IMR-90 (cell line): Measurements from ENCODE around the gene RFPL1. TPM values are rescaled to one million over a fixed set of nuclear protein-coding genes. Genes with fewer than 3 reads are reported as not detected.

Experiments used
- ATAC-seq: fragments of 200-7000 bp; cut with Tn5 transposase; 2 replicates; pipeline ENCODE4 v1.9.1; 2020; ENCODE audit warnings: low read depth, mild to moderate bottlenecking, moderate library complexity
- BruUV-seq: library from RNA; stranded (reverse); fragments of 400-500 nt; replicated peaks from 2 replicates; lab custom pipeline; 2021; lab: Mats Ljungman, UMichigan
- CTCF ChIA-PET: fragments of 300-600 bp; formaldehyde crosslinking; extraction: SDS; loops from one replicate; lab custom pipeline; 2021; ENCODE audit warnings: antibody characterized with exemption; lab: Yijun Ruan, JAX
- POLR2A ChIA-PET: fragments of 300-600 bp; sonication (Branson Sonifier 250); formaldehyde crosslinking; loops from one replicate; lab custom pipeline; 2022; ENCODE audit warnings: antibody characterized with exemption; ENCODE audit not compliant: unreplicated experiment; lab: Charles Lee
- DNase-seq: peaks from one replicate; pipeline ENCODE4 v3.0.0; 2013
- H2AFZ ChIP-seq: replicated peaks from 2 replicates; pipeline ENCODE3; 2013; ENCODE audit warnings: low read length, mild to moderate bottlenecking; ENCODE audit not compliant: poor library complexity
- H2AK5ac ChIP-seq: 2 replicates; pipeline ENCODE4 v1.6.1; 2013; ENCODE audit warnings: low read depth, low read length, inconsistent platforms
- H2AK9ac ChIP-seq: replicated peaks from 2 replicates; pipeline ENCODE3; 2013; ENCODE audit warnings: mild to moderate bottlenecking, low read depth, low read length, moderate library complexity; ENCODE audit not compliant: poor library complexity
- H2BK120ac ChIP-seq: 2 replicates; pipeline ENCODE4 v1.6.1; 2013; ENCODE audit warnings: low read depth, low read length, inconsistent platforms
- H2BK15ac ChIP-seq: 3 replicates; pipeline ENCODE4 v1.6.1; 2013; ENCODE audit warnings: low read depth, low read length, inconsistent platforms
- H2BK20ac ChIP-seq: 2 replicates; pipeline ENCODE4 v1.6.1; 2013; ENCODE audit warnings: low read depth, mild to moderate bottlenecking, inconsistent platforms, low read length, moderate library complexity
- H2BK5ac ChIP-seq: 2 replicates; pipeline ENCODE4 v1.6.1; 2013; ENCODE audit warnings: mild to moderate bottlenecking, low read depth, low read length, inconsistent platforms; ENCODE audit not compliant: poor library complexity, severe bottlenecking
- H3K14ac ChIP-seq: replicated peaks from 2 replicates; pipeline ENCODE4 v1.6.1; 2013; ENCODE audit warnings: low read depth, low read length, inconsistent platforms
- H3K18ac ChIP-seq: 2 replicates; pipeline ENCODE4 v1.6.1; 2013; ENCODE audit warnings: low read depth, low read length, control low read depth
- H3K23ac ChIP-seq: 2 replicates; pipeline ENCODE4 v1.6.1; 2013; ENCODE audit warnings: low read depth, low read length, inconsistent platforms
- H3K27ac ChIP-seq: 2 replicates; pipeline ENCODE4 v1.5.1; 2013; ENCODE audit warnings: mild to moderate bottlenecking, control low read depth, low read length; ENCODE audit not compliant: insufficient read depth
- H3K27me3 ChIP-seq: 2 replicates; pipeline ENCODE4 v1.6.1; 2013; ENCODE audit warnings: low read length; ENCODE audit not compliant: control insufficient read depth, insufficient read depth
- H3K36me3 ChIP-seq: 2 replicates; pipeline ENCODE4 v1.6.1; 2013; ENCODE audit warnings: low read length, mixed read lengths; ENCODE audit not compliant: control insufficient read depth, insufficient read depth
- H3K4ac ChIP-seq: 2 replicates; pipeline ENCODE4 v1.6.1; 2013; ENCODE audit warnings: low read depth, low read length, inconsistent platforms
- H3K4me1 ChIP-seq: 2 replicates; pipeline ENCODE4 v1.6.1; 2013; ENCODE audit warnings: low read length, mixed read lengths; ENCODE audit not compliant: control insufficient read depth, insufficient read depth
- H3K4me2 ChIP-seq: 2 replicates; pipeline ENCODE4 v1.6.1; 2013; ENCODE audit warnings: low read depth, mild to moderate bottlenecking, control low read depth, low read length, moderate library complexity
- H3K4me3 ChIP-seq: 2 replicates; pipeline ENCODE4 v1.5.1; 2013; ENCODE audit warnings: low read depth, mild to moderate bottlenecking, control low read depth, low read length, moderate library complexity; ENCODE audit not compliant: insufficient read depth
- H3K56ac ChIP-seq: 2 replicates; pipeline ENCODE4 v1.6.1; 2013; ENCODE audit warnings: low read length, inconsistent platforms; ENCODE audit not compliant: insufficient read depth; ENCODE audit errors: extremely low read depth
- H3K79me1 ChIP-seq, 2 experiments: 2 replicates each; pipeline ENCODE4 v1.6.1; 2013; ENCODE audit warnings: low read length in 2 of 2, inconsistent platforms in 1 of 2, low read depth in 1 of 2
- H3K9ac ChIP-seq: 2 replicates; pipeline ENCODE4 v1.6.1; 2013; ENCODE audit warnings: low read depth, low read length, control low read depth
- H3K9me1 ChIP-seq: 2 replicates; pipeline ENCODE4 v1.6.1; 2013; ENCODE audit warnings: low read length, inconsistent platforms; ENCODE audit not compliant: insufficient read depth
- H3K9me3 ChIP-seq: 2 replicates; pipeline ENCODE4 v1.6.1; 2013; ENCODE audit warnings: low read length; ENCODE audit not compliant: control insufficient read depth, insufficient read depth
- H4K20me1 ChIP-seq: 2 replicates; pipeline ENCODE4 v1.6.1; 2013; ENCODE audit warnings: low read length, inconsistent platforms; ENCODE audit not compliant: insufficient read depth
- H4K5ac ChIP-seq: 2 replicates; pipeline ENCODE4 v1.6.1; 2013; ENCODE audit warnings: mild to moderate bottlenecking, low read depth, low read length, control low read depth
- H4K8ac ChIP-seq, 2 experiments: 2 replicates each; pipeline ENCODE4 v1.6.1; 2013; ENCODE audit warnings: low read depth in 2 of 2, low read length in 2 of 2, control low read depth in 1 of 2, inconsistent platforms in 1 of 2
- H4K91ac ChIP-seq: 2 replicates; pipeline ENCODE4 v1.6.1; 2013; ENCODE audit warnings: low read depth, low read length, inconsistent platforms; ENCODE audit not compliant: insufficient read depth
- BHLHE40 ChIP-seq: fragments of 150-350 bp; IDR thresholded peaks from 2 replicates; pipeline ENCODE4 v1.6.1; 2016; ENCODE audit warnings: mild to moderate bottlenecking, low read depth, low read length
- CEBPB ChIP-seq: IDR thresholded peaks from 2 replicates; pipeline ENCODE4 v1.6.1; 2012; ENCODE audit warnings: low read depth, low read length, improper control_type of control experiment
- CHD1 ChIP-seq: IDR thresholded peaks from 2 replicates; pipeline ENCODE4 v1.6.1; 2012; ENCODE audit warnings: low read depth, low read length, improper control_type of control experiment
- CTCF ChIP-seq: conservative IDR thresholded peaks from 2 replicates; pipeline ENCODE4 v1.5.1; 2012; ENCODE audit warnings: mild to moderate bottlenecking, low read depth, low read length, improper control_type of control experiment
- ELK1 ChIP-seq: fragments of 150-350 bp; IDR thresholded peaks from 2 replicates; pipeline ENCODE4 v1.6.1; 2016; ENCODE audit warnings: low read depth, mild to moderate bottlenecking, low read length, moderate library complexity, borderline replicate concordance
- FOS ChIP-seq: fragments of 150-350 bp; IDR thresholded peaks from 2 replicates; pipeline ENCODE4 v1.6.1; 2016; ENCODE audit warnings: low read depth, low read length
- MAFK ChIP-seq: IDR thresholded peaks from 2 replicates; pipeline ENCODE4 v1.6.1; 2012; ENCODE audit warnings: low read depth, low read length, improper control_type of control experiment
- MAZ ChIP-seq: IDR thresholded peaks from 2 replicates; pipeline ENCODE4 v1.6.1; 2012; ENCODE audit warnings: low read depth, mild to moderate bottlenecking, low read length, improper control_type of control experiment, moderate library complexity, borderline replicate concordance
- MXI1 ChIP-seq: IDR thresholded peaks from 2 replicates; pipeline ENCODE4 v1.6.1; 2012; ENCODE audit warnings: low read depth, mild to moderate bottlenecking, low read length, moderate library complexity, borderline replicate concordance
- NFE2L2 ChIP-seq: fragments of 150-350 bp; IDR thresholded peaks from 2 replicates; pipeline ENCODE4 v1.6.1; 2016; ENCODE audit warnings: low read depth, mild to moderate bottlenecking, low read length
- POLR2A ChIP-seq: IDR thresholded peaks from 2 replicates; pipeline ENCODE4 v1.6.1; 2012; ENCODE audit warnings: mild to moderate bottlenecking, low read depth, low read length
- RAD21 ChIP-seq: IDR thresholded peaks from 2 replicates; pipeline ENCODE4 v1.6.1; 2012; ENCODE audit warnings: low read length, improper control_type of control experiment
- RCOR1 ChIP-seq: IDR thresholded peaks from 2 replicates; pipeline ENCODE4 v1.6.1; 2012; ENCODE audit warnings: mild to moderate bottlenecking, low read length, improper control_type of control experiment; ENCODE audit not compliant: insufficient replicate concordance
- RFX5 ChIP-seq: IDR thresholded peaks from 2 replicates; pipeline ENCODE4 v1.8.0; 2012; ENCODE audit warnings: low read depth, mild to moderate bottlenecking, low read length, moderate library complexity
- SMC3 ChIP-seq: fragments of 150-350 bp; IDR thresholded peaks from 2 replicates; pipeline ENCODE4 v1.6.1; 2016; ENCODE audit warnings: low read depth, mild to moderate bottlenecking, antibody characterized with exemption, low read length, moderate library complexity
- WGBS, 2 experiments: methylation state at CpG; one replicate each; pipeline versions ENCODE4 v1.1.5 to v1.1.7; 2013; ENCODE audit warnings: missing lambda C conversion rate in 2 of 2; ENCODE audit not compliant: insufficient read length in 1 of 2; ENCODE audit errors: extremely low coverage in 2 of 2; 5-methylcytosine and 5-hydroxymethylcytosine counted together
- dilution Hi-C: fragments of 300-500 bp; cut with HindIII; formaldehyde crosslinking; loops from one replicate; pipeline ENCODE4 v1.14.3; 2018; ENCODE audit warnings: low sequenced_read_pairs; ENCODE audit not compliant: unreplicated experiment
- in situ Hi-C: fragments of 300-500 bp; cut with MboI; formaldehyde crosslinking; loops from 3 replicates; pipeline ENCODE4 v1.14.3; 2019; ENCODE audit warnings: low sequenced_read_pairs, inconsistent platforms, mixed read lengths
- intact Hi-C: fragments of 100-400 bp; cut with micrococcal nuclease; formaldehyde crosslinking; loops from 2 replicates; pipeline ENCODE4 v1.10.0; 2022
- polyA plus RNA-seq, 3 experiments: library from polyadenylated mRNA; depleted of rRNA; stranded (reverse); fragments of >200 nt; gene quantifications; 2 replicates each; pipeline ENCODE4 v1.2.3, GENCODE V29; 2012; ENCODE audit warnings: low replicate concordance in 1 of 3
- total RNA-seq: library from RNA; depleted of rRNA; stranded (reverse); fragments of >200 nt; gene quantifications from 2 replicates; pipeline ENCODE4 v1.2.3, GENCODE V29; 2012
- TF ChIP-seq, protein P1 (sequence below): fragments of 150-350 bp; IDR thresholded peaks from 2 replicates; pipeline ENCODE4 v1.6.1; 2017; ENCODE audit warnings: mild to moderate bottlenecking, antibody characterized with exemption, low read length, low read depth

RFPL1 gene
- total and polyA plus RNA-seq, 2 of the 4 experiments (the other 2 are of a cell fraction): not detected

- no peak overlapping the region for H3K56ac ChIP-seq
- no peaks in the 10 kb centered on the region for H3K36me3 ChIP-seq
- no peaks in the 10 kb centered on the region for H3K79me1 ChIP-seq
- H3K14ac ChIP-seq: no peak overlapping the region
- H2AK5ac ChIP-seq: no peak overlapping the region
- ChIA-PET POLR2A (no interaction called here), CTCF (no interaction called here)
- H3K9me3 ChIP-seq: no peaks in the 10 kb centered on the region
- H2AK9ac ChIP-seq: no peak overlapping the region
- no peaks in the 10 kb centered on the region for H4K20me1 ChIP-seq
- H2BK120ac ChIP-seq: no peak overlapping the region
- H3K18ac ChIP-seq: no peak overlapping the region
- H3K27ac ChIP-seq: no peak overlapping the region
- H3K9me1 ChIP-seq: no peaks in the 10 kb centered on the region
- H3K9ac ChIP-seq: no peak overlapping the region
- H3K4me3 ChIP-seq: no peak overlapping the region
- no peak overlapping the region for H4K5ac ChIP-seq
- no peak overlapping the region for H2BK5ac ChIP-seq
- ATAC-seq: no peak
- H3K4ac ChIP-seq: no peak overlapping the region
- H3K27me3 ChIP-seq: peaks cover 23% of the 10 kb centered on the region
- DNase-seq: no peak
- H4K91ac ChIP-seq: no peak overlapping the region
- no peak overlapping the region for H2BK15ac ChIP-seq
- in situ Hi-C loops (no loop called here), dilution Hi-C loops (no loop called here), intact Hi-C loops (no loop called here)
- no peaks in the 10 kb centered on the region for H3K4me1 ChIP-seq
- H2AFZ ChIP-seq: no peak overlapping the region
- TF ChIP-seq CTCF: no peak
- no peak for TF ChIP-seq SMC3
- no peak for TF ChIP-seq MAZ
- TF ChIP-seq CEBPB: no peak
- TF ChIP-seq CHD1: no peak
- TF ChIP-seq FOS: no peak
- TF ChIP-seq BHLHE40: no peak
- no peak for TF ChIP-seq RAD21
- no peak for TF ChIP-seq RCOR1
- TF ChIP-seq MAFK: no peak
- TF ChIP-seq, protein P1, sequence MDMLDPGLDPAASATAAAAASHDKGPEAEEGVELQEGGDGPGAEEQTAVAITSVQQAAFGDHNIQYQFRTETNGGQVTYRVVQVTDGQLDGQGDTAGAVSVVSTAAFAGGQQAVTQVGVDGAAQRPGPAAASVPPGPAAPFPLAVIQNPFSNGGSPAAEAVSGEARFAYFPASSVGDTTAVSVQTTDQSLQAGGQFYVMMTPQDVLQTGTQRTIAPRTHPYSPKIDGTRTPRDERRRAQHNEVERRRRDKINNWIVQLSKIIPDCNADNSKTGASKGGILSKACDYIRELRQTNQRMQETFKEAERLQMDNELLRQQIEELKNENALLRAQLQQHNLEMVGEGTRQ: no peak
- no peak for TF ChIP-seq MXI1
- no peak for TF ChIP-seq POLR2A
- TF ChIP-seq RFX5: no peak
- TF ChIP-seq ELK1: no peak
- TF ChIP-seq NFE2L2: no peak
- 67% methylated on average over 1 of the region's 2 CpGs; no CpG with 5 or more reads in 1 of the 2 experiments for WGBS, 2 experiments
- no peak overlapping the region for H4K8ac ChIP-seq
- no TSS peak for BruUV-seq
- H3K23ac ChIP-seq: no peak overlapping the region
- H2BK20ac ChIP-seq: no peak overlapping the region
- no peak overlapping the region for H3K4me2 ChIP-seq
Measured at GRCh38 chr22:29400576-29400975, 37.8 kb upstream of the RFPL1 start.
